SKM-1 (cell line): ENCODE data around the gene HDHD5.

ENCODE experiments used
- DNase-seq: peaks from one replicate; lab custom pipeline; 2025; ENCODE audit not compliant: unreplicated experiment; lab: John Stamatoyannopoulos, UW

Gene HDHD5

DNA sequence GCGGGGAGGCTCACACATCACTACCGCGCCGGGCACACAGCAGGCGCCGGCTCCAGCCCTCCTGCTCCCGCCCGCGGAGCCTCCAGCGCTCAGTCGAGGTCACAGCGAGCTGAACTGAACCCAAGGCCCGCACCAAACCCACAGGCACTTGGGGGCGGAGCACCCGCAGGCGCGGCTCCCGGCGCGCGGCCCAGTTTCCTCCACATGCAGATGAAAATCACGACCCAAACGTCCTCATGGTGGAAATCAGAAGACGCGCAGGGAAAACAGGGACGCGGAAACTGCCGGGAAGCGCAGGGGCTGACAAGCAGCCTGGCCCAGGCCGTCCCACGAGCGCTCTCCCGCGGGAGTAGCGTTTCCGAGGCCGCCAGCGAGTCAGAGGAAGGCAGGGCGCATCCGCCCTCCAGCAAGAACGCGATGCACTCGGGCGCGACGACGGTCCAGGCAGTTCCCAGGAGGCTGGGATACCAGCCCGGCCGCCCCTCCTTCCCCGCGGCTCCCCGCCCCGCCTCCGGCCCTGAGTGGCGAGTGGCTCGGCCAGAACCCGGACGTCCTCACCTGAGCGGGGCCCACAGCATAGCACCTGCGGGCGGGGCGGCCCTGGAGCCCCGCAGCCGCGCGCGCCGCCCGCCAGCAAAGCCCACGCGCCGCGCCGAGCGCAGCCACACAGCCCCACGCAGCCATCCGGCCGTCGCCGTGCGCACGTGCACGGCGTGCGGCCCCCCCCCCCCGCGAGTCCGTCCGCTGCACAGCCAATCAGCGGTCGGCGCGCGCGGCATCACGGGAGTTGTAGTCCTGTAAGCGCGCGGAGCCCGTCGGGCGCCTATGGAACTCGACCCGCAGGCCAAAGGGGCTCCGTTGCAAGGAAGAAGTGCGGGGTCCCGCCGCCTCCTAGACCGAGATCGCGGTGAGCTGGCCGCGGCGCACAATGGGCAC lies at the start of gene HDHD5:
HDHD5 (minus strand) TSS at position 710 of the 936 bp plus-strand sequence; CDS start at position 684, 26 bp downstream.
- peak; percentile 61 for DNase-seq

DNA sequence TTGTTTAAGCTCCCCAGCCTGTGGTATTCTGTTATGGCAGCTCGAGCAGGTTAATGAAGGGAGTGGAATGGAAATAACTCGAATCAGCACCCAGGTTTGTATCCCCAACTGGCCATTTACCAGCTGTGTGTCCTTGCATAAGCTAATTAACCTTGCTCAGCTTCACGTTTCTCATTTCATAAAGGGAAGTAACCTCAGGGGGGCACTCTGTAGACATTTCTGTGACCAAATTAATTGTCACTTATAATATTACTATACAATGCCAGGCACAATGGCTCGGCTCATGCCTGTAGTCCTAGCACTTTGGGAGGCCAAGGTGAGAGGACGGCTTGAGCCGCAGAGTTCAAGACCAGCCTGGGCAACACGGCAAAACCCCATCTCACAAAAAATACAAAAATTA lies 46.4 kb upstream of the HDHD5 start:
- no peak for DNase-seq

DNA sequence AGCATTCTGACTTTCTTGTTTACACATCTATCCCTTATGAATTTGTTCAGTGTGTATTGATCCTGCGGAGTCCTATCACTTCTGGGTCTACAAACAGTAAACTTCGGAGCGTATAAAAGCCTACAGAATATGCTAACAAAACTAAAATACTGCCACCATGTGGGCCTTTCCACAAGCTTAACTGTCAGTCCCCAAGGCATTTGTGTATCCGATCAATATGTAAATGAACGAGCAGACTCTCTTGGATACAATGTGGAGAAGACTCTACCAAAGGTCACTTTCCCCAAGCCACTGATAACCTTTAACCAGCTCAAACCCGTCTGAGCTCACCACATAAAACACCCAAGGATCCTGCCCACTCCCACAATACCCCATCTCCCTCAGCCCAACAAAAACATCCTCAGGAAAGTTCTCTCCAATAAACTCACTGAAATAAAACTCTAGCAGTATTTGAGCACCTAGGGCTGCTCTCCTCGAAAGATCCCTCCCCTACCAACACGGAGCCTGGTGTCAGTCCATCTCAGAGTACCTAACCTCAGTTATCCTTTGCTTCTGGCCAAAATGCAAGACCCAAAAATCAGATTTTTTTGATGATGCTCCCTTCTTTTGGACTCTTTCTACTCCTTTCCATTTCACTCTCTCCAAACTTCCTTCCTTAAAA lies 42.3 kb upstream of the HDHD5 start:
- no peak for DNase-seq

DNA sequence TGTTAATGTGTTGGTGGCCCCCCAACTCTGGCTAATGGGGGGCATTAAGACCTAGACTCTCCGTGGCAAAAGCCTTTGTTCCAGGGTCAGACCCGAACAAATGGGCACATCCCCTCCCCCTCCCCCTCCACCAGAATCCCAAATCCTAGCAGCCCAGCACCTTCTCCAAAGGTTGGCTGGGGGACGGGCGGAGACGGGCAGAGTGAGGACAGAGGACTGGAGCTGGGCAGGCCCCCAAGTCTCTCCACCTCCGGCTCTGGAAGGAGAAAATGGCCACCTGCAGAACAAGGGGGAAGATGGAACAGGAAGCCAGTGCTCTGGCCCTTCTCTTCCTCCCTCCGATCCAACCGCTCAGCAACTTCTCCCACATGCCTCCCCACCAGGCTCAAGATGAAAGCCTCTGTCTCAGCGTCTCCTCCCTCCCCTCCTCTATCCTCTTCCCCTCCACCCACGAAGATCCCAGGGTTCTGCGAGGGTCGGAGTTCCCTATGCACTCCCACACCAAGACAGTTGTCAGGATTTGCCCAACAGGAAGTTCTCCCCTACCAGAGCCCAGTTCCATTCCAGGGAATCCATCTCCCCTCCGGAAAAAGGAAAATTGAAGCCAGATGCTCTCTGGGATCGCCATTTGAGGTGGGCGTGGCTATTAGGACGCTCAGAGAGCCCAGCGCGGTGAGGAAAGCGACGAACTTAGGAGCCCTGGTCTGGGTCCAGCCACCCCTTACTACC lies 40.1 kb upstream of the HDHD5 start:
- no peak for DNase-seq

DNA sequence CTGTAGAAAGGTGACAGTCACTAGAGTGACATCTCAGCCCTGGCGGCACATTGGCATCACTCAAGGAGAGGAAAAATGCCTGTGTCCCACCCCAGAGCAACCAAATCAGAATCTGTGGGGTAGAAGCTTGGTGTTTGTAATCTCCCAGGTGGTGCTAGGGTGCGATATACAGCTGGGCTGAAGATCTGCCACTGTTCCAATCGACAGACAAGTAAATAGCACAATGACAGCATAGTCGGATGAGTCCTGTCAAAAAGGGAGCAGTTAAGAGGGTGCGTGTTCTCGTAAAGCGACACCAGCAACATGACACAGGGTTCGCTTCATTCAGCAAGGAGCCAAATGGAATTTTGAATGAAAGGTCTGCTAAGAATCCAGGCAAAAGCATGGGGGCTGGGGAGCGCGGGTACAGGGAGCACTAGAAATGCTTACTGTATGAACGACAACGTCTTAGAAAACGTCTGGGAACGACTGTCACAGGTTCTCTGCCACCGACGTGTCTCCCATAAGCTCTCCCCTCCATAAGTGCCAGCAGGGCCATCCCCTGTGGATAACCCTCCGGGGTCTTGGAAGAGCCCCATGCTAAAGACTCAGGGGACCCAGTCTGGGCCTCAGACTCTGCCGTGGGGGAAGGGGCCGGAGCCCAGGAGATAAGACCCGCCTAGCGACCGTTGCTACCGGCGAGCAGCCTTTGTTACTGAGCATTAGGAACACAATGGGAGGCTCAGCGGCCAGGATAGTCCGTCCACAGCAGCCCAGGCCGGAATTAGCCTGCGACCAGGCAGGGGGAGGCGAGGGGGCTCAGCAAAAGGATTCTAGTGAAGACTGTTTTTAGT lies 39.3 kb upstream of the HDHD5 start:
- no peak for DNase-seq

DNA sequence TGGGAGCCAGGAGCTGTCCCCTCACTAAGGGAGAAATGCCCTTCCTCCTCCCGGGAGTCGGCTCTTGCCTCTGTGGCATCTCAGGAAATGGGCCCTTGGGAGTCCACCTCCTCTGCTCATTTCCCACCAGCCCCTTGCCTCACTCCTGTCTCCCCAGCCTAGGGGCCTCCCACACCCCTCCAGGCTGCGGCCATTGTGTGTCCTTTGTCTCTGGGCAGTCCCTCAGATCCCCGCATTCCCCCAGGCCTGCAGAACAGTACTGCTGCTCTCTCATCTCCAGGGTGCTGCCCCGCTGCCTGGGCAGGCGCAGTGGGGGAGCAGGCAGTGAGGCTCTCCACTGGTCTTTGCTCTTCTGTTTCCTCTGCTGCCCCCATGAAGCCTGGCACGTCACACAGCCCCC lies 35.1 kb upstream of the HDHD5 start:
- no peak for DNase-seq

DNA sequence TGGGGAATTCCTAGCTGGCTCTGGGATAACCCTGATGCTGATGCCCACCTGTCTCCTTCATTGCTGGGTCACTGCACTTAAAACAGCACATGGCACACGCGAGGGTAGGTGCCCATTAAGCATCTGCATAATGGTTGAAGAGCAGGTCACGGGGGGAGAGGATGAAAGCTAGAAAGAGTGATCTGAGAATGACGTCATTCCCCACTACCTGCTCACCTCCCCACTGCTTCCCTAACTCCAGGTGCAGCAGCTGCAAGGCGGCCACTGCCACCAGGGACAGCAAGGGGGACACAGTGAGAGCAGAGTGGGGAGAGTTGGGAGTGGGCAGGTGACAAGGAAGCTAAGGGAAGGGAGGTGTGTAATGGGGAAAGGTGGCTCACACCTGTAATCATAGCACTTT lies 33.1 kb upstream of the HDHD5 start:
- DNase-seq = no peak

DNA sequence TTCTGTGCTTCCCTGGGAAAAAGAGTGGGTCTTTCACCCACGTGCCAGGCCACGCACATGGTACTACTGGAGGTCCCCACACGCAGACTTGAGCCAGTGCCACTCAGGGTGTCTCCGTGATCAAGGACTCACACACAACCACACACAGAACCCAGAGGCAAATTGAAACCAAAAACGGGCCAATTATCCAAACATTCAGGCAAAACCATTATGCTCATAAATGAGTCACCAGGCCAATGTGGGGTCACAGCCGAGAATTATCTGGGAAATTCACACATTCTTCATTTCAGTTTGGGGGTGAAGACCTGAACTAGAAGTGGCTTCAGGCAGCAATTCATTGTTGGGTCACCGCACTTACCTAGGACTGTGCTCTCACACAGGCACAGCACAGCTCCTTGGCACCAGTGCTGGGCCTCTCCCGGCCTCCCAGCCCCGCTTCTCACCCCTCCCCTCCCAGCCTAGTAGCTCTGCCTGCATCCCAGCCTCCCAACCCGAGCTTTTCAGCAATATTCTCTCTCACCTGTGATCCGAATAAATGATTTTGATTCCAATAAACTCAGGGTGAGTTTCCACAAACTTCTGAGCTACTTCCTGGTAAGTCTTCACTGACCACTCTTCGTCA lies 32.2 kb upstream of the HDHD5 start:
- no peak for DNase-seq

DNA sequence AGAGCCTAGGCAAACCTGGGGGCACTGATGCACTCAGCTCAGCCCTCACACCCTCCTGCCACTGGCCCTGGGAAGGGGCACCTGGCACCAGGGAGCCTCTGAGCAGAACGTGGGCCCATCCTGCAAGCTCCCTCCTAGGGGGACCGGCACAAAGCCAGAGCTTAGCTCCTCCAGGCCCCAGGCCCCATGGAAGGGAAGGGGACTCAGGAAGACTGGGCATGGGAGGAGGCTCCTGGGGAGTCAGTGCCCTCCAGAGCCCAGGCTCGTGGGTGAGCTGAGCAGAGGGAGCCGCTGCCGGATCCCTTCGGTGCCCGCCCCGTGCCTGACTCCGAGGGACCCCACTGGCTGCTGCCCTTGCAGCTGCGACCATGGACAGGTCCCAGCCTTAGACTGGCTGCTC lies 31.6 kb upstream of the HDHD5 start:
- DNase-seq = no peak

DNA sequence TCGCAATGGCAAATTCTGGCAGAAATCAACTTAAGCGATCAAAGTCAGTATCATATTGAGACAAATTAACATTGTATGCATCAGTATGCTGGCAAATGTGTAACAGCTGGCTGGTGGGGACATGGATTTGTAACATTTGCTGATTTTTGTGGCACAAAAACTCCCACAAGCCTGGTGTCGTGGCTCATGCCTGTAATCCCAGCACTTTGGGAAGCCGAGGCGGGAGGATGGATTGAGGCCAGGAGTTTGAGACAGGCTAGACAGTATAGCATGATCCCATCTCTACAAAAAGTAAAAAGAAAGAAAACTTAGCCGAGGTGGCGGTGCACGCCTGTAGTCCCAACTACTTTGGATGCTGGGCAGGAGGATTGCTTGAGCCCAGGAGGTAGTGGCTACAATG lies 17.6 kb upstream of the HDHD5 start:
- no peak for DNase-seq

DNA sequence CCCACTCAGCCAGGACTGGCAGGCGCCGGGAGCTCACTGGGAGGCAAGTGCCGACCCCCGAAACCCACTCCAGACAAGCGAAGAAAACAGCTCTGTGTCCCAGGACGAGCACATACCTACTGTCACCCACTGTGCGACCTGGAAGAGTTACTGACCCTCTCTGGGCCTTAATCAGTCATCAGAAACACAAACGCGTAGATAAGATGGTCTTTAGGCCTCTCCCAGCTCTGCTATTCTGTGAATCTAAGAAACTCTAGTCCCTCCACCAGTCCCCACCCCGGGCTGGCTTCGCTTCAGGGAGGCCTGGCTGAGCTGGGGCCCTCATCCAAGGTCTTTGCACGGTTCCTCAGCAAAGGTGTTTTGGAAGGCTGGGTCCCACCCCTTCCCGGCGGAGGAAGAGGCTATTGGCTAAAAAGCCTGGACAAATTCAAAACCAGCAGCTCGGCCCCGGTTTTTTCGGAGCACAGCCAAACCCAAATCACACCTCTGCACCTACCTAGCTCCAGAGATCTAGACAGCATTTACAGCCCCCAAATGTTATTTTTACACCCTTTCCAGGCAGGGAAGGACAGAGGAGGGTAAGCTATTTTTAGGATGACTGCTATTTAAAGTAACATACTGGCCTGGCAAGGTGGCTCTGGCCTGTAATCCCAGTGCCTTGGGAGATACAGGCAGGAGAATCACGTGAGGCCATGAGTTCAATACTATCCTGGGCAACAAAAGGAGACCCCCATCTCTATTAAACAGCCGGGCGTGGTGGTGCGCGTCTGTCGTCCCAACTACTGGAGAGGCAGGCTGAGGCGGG lies 13.2 kb upstream of the HDHD5 start:
- DNase-seq = no peak

DNA sequence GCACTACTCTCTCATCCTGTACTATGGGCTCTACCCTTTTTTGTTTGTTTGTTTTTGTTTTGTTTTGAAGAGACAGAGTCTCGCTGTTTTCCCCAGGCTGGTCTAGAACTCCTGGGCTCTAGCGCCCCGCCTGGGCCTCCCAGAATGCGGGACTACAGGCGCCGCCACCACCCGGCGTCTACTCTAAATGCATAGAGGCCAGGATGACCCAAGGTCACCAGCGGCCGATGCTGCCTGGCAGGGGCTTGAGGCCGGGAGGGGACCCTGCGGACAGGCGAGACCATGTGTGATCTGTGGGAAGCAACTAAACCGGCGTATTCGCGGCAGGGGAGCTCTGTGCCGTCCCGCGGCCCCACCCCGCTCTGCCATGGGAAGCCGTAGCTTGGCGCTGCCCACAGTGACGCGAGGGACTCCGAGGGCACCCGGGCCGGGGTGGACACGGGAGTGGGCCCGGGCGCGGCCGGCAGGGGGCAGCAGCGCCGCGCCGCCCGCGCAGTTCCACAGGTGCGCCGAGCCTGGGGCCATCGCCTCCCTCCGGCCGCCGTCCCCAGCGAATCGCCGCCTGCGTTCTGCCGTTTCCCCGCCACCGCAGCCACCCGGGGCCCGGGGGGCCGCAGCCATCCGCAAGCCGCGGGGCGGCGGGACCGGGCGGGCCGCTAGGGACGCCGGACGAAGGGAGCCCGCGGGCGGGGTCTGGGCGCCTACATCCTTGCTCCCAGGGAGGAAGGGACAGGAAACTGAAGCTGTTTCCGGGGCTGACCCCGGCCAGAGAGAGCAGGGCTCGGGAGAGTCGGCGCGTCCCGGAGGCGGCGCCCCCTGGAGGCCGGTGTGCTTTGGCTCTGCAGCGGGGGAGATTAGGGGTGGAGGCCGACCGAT lies 12.3 kb upstream of the HDHD5 start:
- DNase-seq = peak; percentile 86

DNA sequence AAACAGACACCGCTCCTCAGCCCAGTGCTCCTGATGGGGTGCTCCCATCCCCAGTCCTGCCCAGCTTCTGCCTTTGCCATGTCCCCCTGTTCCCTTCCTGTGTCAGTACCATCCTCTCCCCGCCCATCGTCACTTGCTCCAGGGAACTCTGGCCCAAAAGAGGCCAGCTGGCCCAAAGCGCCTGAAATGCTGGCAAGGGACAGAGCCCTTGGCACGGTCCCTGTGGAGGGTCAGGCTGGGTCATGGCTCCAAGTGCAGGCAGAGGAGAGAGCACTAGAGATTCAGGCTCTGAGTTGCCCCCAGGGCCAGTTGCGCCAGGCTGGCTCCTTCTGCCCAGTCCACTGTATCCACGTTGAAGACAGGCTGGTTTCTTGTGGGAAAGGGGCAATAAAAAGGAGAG lies 8.4 kb upstream of the HDHD5 start:
- no peak for DNase-seq

DNA sequence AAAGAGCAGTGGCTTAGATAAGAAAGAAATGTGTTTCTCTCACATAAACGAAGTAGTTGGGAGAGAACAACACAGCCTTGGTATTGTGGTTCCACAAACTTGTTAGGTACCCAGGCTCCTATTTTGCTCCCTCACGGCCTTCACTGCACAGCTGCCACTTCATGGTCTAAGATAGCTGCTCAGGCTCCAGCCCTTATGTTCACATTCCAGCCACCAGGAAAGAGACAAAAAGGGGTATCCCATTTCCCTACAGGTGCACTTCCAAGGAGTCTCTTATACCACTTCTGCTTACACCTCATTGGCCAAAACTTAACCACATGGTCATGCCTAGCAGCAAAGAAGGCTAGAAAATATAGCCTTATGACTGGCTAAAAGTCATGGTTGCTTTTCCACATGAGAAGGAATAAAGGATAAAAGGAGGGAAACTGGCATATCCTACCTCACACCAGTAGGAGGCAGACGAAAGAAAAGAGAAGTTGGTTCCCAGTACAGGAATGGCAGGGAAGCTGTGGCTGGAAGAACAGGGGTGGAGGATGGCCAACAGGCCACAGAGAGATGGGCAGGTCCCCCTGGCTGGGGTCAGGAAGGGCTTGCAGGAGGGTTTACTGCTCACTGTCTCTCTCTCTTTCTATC lies 5.4 kb upstream of the HDHD5 start:
- DNase-seq = no peak

DNA sequence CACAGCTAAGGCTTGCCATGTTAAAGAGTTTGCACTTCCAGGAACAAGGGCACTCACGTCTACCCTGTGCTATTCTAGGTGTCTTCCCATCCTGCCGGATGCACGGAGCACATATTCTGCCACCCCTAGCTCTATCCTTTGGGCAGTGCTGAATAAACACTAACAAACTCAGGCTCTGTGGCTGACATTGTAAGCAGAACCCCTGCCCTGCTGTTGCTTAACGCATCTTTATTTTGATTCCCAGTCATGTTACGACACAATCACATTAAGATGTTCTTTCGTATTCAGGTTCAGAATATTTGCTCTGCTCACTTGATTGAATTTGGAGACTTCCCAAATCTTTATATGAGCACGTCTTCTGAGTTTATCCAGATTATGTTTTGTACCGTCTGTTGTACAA lies 3.7 kb upstream of the HDHD5 start:
- no peak for DNase-seq

DNA sequence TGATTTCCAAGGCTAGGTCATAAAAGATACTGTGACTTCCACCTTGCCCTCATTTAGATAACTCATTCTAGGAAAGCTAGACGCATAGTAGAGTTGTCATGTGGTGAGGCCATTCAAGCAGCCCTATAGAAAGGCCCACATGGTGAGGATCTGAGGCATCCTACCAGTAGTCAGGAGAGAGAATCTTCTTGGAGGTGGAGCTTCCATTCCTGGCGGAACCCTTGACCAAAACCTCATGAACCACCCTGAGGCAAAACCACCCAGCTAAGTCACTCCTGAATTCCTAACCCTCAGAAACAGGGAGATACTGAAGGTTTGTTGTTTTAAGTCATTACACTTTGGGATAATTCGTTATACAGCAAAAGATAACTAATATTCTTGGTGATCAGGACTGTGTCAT lies 2.9 kb upstream of the HDHD5 start:
- no peak for DNase-seq

DNA sequence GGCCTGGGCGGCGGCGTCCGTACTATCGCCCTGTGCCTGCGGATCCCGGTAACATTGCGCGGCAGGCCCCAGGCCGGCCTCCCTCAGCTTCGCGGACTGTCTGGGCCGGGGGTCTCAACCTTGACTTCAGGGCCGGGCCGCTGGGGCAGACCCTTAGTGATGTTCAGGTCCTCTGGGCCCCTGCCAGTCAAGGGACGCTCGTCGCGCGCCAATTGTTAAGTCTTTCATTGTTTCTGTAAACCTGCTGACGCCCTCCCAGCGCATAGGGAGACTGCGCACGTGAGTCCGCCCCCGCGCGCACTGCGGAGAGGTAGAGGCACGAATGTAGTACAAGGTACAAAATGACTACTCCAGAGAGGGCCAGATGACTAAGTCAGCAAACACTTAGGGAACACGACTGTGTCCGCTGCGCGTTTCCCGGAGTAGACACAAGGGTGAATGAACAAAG lies 451 bp upstream of the HDHD5 start:
- no peak for DNase-seq

DNA sequence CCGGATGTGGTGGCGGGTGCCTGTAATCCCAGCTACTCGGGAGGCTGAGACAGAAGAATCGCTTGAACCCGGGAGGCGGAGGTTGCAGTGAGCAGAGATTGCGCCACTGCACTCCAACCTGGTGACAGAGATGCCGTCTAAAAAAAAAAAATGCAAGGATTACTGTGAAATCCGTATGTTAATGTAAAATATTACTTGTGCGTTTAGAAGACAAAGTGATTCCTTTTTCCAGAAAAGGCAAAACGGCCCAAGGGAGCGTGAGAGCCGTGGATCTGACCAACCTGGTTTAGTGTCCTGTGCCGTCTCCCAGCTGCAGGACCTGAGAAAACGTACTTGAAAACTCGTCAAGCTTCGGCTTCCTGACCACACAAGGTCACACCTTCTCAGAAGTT lies 905 bp downstream of the HDHD5 start:
- no peak for DNase-seq
